ENCODE data around the gene PHGDH.

PHGDH gene

DNA sequence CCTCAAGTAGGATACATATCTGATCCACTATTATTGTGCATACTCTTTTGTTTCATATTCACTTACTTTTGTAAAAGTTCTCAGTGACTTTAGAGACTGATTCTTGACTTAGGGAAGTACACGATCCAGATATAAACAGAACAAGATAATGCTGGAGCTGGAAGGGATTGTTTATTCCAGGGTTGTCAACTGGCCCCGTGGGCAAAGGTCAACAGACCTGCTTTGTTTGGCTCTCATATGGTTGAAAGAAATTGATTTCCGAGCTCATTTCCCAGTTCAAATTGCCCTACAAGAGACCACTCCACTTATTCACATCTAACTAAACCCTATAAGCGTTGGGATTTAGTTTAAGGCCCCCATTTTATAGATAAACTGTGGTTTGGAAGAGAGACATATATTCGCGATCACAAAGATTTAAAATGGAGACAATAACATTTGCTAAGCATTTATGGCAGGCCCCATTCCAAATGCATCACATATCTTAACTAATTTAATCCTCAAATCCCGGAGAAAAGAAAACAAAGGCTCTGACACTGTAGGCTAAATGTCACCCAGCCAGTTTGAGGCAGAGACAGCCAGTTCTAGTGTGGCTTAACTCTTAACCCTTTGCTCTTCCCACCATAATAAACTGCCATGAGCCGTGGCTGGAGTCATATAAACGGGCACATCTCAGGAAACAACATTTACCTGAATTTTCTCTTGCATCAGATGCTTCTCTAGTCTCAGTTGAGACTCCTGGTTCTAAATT lies 78.9 kb downstream of the PHGDH start:
- DNase-seq (ENCODE audit: low read depth, low spot score), result no peak

DNA sequence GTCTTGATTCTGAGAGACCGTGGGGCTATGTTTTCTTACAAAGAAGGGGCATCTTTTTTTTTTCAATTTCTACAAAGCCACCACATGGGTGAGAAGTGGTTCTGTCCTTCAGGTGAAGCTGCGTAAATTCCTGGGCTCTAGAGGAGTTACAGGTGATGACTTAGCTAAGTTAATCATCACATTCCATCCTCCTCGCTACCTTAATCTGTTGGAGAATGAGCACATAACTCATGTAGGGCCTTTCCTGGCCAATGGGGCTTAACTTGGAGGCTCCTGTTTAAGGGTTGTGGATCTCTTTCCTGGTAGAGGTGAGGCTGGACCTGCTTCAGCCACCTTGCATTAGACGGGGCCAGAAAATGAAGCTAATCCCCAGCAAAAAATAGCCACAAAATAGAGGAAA lies 79.6 kb downstream of the PHGDH start:
- DNase-seq (ENCODE audit: low read depth, low spot score), result no peak
